T-helper 2 cell treated with Interferon-gamma antibody and Interleukin-4, amounts not matched to agents 100 ng/mL and 5 ng/mL, for 36 hours (primary cell): ENCODE data around the gene MYORG. TPM values are rescaled to one million over a fixed set of nuclear protein-coding genes. Genes with fewer than 3 reads are reported as not detected.

ENCODE experiments used
- intact Hi-C: fragments of 100-400 bp; cut with micrococcal nuclease; formaldehyde crosslinking; loops from one replicate; pipeline ENCODE4 v1.15.1; 2023
- total RNA-seq: library from RNA; stranded (reverse); gene quantifications from 2 replicates; pipeline ENCODE4 v1.2.3, GENCODE V29; 2022

Gene MYORG
- total RNA-seq, 1 donor from 2014 or later, result 1.2 TPM

DNA sequence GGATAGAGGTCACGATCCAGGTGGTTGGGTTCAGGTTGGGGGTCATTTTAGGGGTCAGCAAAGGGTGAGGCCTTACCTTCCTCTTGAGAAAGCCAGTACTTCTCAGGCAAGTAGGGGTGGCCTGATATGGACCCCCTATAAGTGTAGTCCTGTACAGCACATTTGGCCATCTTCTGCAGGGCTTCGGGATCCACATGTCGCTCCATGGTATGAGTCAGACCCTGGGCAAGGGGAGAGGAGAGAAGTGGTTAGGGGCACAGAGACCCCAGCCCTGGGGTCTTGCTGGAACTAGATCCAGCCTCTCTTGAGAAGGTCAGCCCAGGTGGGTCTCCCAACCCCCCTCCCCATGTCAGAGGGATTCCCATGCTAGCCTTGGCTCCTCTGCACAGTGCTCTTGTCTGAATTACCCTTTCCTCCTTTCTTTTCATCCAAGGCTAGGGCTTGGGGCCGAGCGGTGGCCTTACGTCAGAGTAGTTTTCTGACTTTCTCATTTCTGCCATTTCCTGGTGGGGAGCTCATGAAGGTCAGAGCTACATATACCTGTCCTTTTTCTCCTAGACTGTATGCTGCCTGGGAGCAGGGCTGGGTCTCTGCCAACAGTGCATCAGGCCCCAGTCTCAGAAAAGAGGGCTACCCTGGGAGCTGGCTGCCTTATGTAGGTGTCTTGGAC lies 9.0 kb upstream of the MYORG start:
- intact Hi-C loops, result no loop called here

DNA sequence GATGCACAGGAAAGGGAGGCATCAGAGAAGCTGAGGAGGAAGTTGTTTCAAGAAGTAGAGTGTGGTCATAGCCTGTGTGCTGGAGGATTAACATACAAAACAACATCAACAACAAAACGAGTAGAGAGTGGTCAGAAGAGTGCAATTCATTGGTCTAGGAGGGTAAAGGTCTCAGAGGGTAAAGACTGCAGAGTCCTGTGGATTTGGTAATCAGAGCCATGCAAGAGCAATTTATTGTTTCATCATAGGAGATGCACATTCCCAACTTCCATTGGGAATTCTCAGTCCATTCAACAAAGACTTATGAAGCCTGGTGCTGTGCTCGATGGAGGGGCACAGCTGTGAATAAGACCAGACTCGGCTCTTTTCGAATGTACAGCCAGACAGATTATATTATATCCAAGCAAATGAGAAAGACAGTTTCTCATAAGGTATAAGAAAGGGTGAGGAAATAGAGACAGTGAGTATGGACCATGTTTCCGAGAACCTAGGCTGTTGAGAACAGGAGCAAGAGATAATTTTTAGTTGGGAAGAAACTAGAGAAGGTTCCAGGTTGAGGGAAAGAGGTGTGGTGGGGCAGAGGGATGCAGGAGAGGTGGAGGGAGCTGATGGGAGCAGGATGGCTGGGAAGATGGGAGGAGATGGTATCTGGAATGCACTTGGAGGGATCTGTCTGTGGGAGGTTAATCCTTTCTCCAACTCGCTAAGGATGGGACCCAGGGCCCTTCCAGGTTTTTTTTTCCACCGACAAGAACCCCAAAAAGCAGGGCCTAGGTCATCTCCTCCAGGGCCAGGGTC lies 7.9 kb upstream of the MYORG start:
- intact Hi-C loops, result no loop called here

DNA sequence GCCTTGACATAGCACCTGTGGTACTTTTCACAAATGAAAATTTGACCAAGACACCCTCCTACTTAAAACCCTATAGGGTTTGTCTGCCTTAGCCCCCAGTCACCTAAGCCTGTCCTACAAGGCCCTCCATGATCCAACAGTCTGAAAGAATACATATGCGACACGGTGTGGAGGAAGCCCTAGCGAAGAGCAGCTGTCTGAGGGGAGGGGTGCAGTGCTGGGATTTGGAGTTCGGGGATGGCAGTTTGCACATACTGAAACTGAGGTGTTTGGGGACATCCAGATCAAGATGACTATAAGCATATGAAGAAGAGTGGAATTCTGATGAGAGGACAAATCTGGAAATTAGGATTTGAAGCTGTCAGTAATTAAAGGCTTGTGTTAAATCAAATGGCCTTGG lies 7.2 kb upstream of the MYORG start:
- intact Hi-C loops, result no loop called here

DNA sequence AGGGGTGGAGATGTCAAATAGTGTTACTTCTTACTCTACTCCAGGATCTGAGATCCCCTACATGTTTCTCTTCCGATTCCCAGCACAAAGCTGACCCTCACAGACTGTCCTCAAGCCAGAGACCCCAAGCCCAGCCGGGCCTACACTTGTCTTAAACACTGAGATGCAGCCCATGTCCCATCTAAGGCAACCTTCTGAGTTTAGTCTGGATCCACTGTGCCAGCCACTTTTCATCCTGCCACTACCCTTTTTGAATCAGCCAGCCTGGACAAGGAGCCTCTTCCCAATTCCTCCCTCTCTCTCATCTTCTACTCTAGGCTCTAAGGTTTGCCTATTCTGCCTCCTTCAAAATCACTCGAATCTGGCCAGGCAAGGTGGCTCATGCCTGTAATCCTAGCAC lies 6.2 kb upstream of the MYORG start:
- intact Hi-C loops, result no loop called here

DNA sequence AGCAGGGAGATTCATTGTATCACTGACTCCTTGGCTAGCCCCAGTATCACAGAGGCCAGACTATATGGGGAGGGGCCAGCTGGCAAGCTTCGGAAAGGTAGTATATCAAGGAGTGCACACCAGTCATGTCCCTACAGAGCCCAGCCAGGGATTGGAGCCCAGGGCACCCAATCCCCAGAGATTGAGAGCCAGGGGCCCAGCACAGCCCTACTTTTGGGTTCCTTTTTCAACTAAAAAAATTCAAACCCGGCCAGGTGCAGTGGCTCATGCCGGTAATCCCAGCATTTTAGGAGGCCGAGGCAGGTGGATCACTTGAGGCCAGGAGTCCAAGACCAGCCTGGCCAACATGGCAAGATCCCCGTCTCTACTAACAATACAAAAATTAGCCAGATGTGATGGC lies 5.4 kb upstream of the MYORG start:
- intact Hi-C loops, result no loop called here

DNA sequence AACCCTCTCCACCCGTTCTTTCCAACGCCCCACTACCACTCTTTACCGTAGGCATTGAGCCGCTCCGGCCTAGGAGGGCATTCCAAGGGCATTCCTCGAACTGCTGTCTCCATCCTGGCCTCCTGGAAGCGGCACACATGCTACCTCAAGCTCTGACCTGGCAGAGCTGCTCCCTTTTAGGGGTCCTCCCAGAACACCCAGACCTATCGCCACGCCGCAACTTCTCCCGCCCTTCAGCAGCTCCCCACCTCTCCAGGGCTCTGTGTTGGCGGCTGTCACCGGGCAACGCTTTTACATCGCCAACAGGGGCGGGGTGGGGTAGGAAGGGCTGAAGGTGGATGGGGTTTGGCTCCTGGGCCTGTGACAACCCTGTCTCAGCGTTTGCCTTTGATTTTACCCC lies 4.6 kb upstream of the MYORG start:
- intact Hi-C loops, result no loop called here

DNA sequence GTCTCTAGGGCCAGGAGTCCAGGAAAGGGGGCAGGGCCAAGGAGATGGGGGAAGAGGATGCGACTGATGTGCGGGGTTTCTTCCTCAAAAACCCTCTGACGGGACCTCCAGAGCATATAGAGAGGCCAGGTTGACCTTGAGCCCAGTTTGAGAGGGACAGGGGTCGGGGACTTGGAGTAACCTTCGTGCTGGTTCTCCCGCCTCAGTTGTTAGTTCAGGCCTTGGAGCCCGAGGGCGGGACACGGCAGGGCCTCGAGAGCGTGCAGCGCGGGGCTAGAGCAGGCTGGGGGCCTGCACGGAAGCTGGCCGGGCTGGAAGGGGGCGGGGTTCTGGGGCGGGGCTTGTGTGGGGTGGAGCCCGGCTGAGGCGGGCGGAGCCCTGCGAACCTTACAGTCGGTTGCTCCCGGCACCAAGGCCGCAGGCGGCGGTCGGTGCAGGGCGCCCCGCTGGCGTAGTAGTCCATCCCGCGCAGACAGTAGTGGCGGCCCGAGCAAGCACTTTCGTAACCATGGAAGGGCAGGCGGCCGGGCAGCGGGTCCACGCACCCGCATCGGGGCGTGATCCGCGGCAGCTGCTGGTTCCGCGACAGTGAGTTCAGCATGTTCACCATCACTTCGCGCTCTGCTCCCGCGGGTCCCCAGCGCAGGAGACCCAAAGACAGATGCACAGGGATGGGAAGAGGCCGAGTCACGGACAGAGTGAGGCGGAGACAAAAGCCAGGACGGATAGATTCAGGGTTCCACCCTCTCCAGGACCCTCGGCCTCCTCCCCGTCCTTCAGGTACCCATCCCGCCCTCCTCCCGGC lies 4.0 kb upstream of the MYORG start:
- intact Hi-C loops, result loop anchor here (1.0 kb wide), 1 partner anchor 78 kb away; the partner anchor contains the start of genes DNAI1 and FAM219A

DNA sequence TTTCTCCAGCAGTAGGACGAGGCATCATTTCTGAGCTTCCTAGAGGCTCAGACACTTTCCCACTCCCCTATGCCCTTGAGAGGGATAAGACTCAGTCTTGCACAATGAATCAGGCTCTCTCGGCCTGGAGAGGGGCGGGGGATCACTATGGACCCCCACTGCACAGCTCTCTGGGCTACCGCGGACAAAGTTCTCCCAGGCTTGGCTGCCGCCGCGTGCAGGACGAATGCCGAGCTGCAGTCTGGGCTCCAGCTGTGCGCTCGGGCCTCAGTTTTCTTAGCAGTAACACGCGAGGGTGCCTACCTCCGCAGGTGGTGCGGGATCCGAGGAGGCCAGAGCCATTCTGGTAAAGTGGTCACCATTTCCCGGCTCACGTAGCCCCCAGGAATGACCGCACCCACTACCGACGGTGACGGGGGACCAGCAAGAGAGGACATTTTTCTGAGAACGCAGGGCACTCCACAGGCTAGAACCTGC lies 3.4 kb upstream of the MYORG start:
- intact Hi-C loops, result loop anchor here (1.0 kb wide), 1 partner anchor 78 kb away; the partner anchor contains the start of genes DNAI1 and FAM219A

DNA sequence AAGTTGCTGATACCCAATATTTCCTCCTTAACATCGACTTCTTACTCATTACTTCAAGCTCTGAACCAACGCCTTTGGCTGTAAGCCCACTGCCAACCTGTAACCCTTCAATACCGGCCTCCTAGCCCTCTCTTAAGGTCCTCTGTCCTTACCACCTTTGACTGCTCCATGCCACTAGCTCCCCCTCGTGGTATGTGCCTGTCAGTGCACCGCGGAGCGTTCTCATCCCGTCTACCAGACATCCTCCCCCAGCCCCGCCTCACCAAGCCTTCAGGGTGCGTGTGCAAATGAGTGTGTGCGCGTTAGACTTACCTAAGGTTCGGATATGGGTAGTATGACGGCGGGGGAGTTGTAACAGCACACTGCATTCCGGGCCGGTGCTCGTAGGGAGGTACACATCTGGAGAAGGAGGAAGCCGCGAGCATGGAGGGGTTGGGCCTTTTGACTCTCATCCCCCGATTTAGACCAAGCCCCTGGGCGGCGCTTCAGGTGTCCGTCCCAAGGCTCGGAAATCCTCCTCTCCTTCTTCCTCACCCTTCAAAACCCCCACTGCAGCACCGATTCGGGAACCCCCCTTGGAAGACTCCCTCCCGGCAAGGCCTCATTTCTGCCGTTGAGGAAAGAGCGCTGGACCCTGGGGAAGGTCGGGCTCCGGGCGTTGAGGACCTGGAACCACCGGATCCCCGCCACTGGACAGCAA lies 2.8 kb upstream of the MYORG start:
- intact Hi-C loops, result loop anchor here (1.0 to 10.0 kb wide), 6 partner anchors 50 to 1995 kb away; partner anchors contain the start of genes ACO1, DNAI1, FAM219A and KIF24

DNA sequence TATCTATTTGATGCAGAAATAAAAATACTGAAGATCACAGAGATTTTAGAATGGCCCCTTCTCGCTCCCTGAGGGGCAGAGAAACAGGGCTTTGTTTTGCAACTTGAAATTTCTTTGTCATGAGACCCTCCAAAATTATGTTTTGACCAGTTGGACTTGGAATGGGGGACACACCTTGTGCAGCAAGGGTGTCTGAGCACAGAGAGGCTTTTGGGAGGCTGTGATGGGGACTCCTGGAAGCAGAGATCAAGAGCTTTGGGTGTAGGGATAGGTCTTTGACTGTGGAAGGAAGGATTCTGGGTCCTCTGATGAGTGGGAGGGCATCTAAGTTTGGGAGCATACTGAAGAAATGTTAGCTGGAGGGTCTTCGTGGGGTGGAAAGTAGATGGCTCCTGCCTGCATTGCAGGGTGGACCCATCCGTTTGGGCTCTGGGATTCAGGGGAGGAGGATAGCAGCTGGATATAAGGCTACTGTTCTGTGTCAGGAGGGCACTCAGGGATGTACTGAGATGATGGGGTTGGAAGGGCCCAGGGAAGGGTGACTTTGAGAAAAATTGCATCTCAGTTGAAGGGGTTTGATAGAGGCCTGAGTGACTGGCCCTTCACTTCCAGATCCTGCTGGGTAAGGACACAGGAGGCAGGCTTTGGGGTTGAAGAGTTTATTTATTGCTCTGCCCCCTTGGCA lies 1.8 kb upstream of the MYORG start:
- intact Hi-C loops, result loop anchor here (1.0 to 10.0 kb wide), 5 partner anchors 49 to 1994 kb away; partner anchors contain the start of genes ACO1, KIF24, NOL6 and NUDT2

DNA sequence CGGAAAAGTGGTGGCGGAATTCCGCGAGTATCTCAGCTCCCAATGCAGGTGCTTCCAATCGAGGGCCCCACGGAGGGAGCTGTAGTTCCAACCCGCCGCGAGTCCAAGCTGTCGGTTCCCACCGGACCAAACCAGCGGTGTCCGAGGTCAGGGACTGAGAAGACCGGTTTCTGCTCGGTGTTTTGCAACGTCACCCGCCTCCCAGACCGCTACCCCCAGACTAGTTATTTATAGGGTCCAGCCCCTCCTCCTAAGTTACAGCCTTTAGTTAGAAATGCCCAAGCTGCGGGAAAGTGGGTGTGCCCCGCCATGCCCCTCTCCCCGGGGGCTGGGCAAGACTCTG lies 677 bp upstream of the MYORG start:
- intact Hi-C loops, result loop anchor here (1.0 to 10.0 kb wide), 7 partner anchors 125 to 1993 kb away; partner anchors contain the start of genes ACO1, DCAF12, SIGMAR1 and UBAP1

DNA sequence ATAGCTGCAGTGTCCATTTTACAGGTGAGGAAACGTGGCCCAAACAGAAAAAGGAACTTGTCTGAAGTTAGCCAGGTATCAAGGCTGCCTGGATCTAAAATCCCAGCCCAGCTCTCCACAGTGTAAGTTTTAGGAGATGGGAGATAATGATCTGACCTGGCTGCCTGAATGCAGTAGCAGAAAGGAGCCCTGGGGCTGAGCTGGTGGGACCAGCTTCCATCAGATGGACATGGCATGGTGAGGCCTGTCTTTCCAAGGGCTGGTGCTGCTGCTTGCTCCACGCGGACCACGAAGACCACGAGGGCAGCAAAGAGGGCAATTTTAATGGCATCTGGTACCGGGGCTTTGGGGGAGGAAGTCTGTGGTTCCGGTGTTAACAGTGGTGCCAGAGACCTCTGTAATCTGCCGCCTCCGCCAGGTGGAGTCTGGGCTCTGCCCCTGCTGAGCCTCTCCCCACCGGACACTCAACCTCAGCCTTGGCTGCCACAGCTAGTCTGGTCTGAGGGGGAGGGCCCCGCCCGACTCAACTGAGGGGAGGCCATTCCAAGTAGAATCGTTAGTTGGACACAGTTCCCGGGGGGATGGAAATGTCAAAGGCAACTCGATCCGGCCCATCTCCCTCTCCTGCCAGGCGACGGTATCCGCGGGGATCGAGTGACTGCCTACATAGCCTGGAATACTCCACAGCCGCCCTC lies 650 bp downstream of the MYORG start:
- intact Hi-C loops, result loop anchor here (2.0 to 10.0 kb wide), 6 partner anchors 124 to 1991 kb away; partner anchors contain the start of genes ACO1, SIGMAR1, UBAP1 and UBAP2

DNA sequence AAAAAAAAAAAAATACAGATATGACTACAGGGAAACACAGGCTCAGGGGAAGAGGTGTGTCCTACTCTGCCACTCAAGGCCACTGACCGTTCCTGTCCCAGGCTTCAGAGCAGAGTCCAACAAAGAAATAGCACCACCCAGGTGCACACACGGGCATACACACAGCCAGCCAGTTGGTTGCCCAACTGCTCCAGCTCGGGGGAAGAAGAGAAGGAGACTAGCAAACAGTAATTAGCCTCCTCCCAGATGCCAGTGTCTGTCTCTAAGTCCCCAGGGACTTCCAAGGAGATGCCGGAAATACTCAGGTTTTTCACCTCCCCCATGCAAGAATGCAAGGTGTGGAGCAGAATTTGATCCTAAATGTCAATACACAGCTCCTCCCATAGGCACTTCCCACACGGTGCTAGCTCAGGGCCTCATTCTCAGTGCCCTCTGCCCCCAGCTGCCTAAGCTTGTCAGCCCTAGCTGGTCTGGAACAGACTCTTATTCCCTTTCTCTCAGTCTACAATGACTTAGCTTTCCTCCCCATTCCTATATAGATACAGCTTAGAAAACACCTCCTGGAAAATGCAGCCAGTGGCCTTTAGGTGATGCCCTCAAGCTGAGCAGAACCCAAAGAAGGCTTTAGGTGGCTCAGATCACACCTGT lies 1.7 kb downstream of the MYORG start:
- intact Hi-C loops, result loop anchor here (5.0 to 10.0 kb wide), 3 partner anchors 123 to 1990 kb away; partner anchors contain the start of genes ACO1 and SIGMAR1

DNA sequence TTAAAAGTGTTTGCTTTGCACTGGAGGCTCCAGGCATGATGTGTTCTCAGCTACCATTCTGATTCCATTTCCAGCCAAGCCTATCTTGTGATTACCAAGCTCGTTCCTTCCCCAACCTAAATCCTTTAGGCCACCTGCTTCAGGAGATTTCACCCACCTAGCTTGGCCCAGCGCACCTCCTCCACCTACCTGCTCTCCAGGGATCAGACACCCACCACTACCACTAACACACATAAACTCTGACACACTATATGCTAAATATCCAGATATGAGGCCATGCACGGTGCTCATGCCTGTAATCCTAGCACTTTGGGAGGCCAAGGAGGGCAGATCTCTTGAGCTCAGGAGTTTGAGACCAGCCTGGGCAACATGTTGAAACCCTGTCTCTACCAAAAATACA lies 2.4 kb downstream of the MYORG start:
- intact Hi-C loops, result loop anchor here (10.0 kb wide), 1 partner anchor 1990 kb away; the partner anchor contains the start of gene ACO1

DNA sequence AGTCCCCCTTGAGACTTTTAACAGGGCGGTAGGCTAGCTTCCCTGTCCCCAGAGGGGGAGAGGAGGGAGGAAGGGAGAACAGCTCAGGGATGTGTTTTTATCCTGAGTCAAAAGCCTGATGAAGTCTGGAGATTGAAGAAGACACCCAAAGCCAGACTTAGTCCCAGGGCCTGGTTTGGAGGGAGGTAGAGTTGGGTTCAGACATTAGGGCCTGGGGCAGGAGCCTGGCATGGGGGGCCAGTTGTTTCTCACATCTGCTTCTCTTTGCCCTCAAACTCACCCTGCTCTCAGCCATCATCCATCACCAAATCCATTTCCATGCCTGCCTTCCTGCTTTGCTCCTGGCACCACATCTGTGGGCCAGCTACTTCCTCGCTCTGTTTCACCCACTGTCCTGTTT lies 2.9 kb downstream of the MYORG start:
- intact Hi-C loops, result loop anchor here (10.0 kb wide), 1 partner anchor 1989 kb away; the partner anchor contains the start of gene ACO1

DNA sequence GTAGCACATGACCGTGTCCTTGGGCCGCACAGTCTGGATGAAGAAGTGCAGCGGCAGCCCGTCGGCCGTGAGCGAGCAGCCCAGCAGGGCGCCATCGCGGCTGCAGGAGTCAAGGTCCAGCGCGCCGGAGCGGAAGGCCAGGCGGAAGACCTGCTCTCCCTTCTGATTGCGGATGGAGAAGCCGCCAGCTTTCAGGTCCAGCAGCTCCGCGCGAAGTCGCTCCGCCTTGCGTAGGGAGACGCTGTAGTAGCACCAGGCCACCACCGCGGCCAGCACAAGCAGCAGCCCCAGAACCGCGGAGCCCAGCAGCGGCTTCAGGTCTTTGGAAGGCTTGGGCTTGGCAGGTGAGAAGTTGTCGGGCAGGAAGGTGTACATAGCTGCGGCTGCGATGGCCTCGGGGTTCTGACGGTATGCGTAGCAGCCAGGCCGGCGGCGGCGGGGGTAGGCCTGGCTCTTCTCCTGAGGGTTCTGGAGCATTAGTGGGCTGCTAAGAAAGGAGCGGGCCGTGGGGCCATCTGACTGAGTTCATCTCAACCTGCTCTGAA lies 4.2 kb downstream of the MYORG start:
- intact Hi-C loops, result loop anchor here (10.0 kb wide), 1 partner anchor 1988 kb away; the partner anchor contains the start of gene ACO1

DNA sequence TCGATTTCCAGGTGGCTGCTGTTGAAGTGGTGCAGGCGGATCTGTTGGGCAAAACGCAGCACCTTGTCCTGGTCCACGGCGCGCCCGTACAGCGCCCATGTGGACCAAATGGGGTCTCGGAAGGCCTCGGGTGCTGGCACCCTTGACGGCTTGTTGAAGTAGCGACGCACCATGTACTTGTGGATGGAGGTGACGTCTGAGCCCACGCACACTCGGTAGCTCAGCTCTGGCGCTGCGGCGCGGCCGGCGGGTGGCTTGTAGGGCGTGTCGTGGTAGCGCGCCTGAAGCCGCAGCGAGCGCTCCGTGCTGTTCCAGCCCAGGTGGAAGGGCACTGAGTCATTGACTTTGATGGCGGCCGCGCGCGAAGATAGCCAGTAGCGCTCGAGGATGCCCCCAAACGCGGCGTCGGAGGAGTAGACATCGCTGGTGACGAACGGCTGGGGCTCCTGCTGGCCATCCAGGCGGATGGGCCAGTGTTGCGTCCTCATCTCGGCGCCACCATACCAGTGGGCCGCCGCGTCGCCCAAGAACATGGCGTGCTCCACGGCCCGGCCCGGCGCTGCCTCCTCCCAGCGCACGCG lies 4.7 kb downstream of the MYORG start:
- intact Hi-C loops, result loop anchor here (10.0 kb wide), 1 partner anchor 1987 kb away; the partner anchor contains the start of gene ACO1
